GM21447 (cell line): ENCODE data around the gene PAX6.
"Not testable (repeated sequence)": the region's sequence is repeated elsewhere in the genome, so short reads cannot be mapped to it uniquely, and the experiment has no call there.

Source experiments
- ATAC-seq: cut with Tn5 transposase; IDR thresholded peaks from one replicate; pipeline ENCODE4 v1.9.1; 2021; ENCODE audit not compliant: unreplicated experiment

PAX6 gene

GRCh38 chr11:31770011-31770700 is 41.0 kb downstream of the PAX6 start:
- no peak for ATAC-seq

- ATAC-seq: no peak
These were observed 42.1 kb downstream of the PAX6 start for GRCh38 chr11:31768749-31769640.

GRCh38 chr11:31767685-31768084 is 43.4 kb downstream of the PAX6 start:
- no peak for ATAC-seq

- ATAC-seq: no peak
These were observed 44.1 kb downstream of the PAX6 start for GRCh38 chr11:31767066-31767465.

GRCh38 chr11:31764766-31765165 is 46.4 kb downstream of the PAX6 start:
- ATAC-seq: no peak

- ATAC-seq: no peak
These were observed 46.9 kb downstream of the PAX6 start for GRCh38 chr11:31764261-31764660.

GRCh38 chr11:31763296-31763695 is 47.8 kb downstream of the PAX6 start:
- no peak for ATAC-seq

- no peak for ATAC-seq
These were observed 49.5 kb downstream of the PAX6 start for GRCh38 chr11:31761636-31762035.

GRCh38 chr11:31757260-31757835 is 53.8 kb downstream of the PAX6 start:
- ATAC-seq: no peak

- no peak for ATAC-seq
These were observed 63.5 kb downstream of the PAX6 start for GRCh38 chr11:31747581-31747980.

- ATAC-seq: not testable (repeated sequence)
These were observed 70.3 kb downstream of the PAX6 start for GRCh38 chr11:31740731-31741368.

GRCh38 chr11:31740131-31740530 is 71.0 kb downstream of the PAX6 start:
- no peak for ATAC-seq
